Nephron (organoid): ENCODE data around the gene GPR63.

ENCODE experiments used
- H3K27ac Mint-ChIP-seq, 3 experiments: 2 replicates each; pipeline ENCODE4 v1.8.0; 2020; ENCODE audit warnings: mixed read lengths in 3 of 3, mild to moderate bottlenecking in 2 of 3, moderate library complexity in 1 of 3
- H3K27me3 Mint-ChIP-seq: 2 replicates; pipeline ENCODE4 v1.8.0; 2021; ENCODE audit warnings: low read depth, mild to moderate bottlenecking, moderate library complexity, mixed read lengths
- H3K36me3 Mint-ChIP-seq: 2 replicates; pipeline ENCODE4 v1.8.0; 2020; ENCODE audit warnings: low read depth, mixed read lengths
- H3K4me1 Mint-ChIP-seq: 2 replicates; pipeline ENCODE4 v1.8.0; 2020; ENCODE audit warnings: mixed read lengths
- H3K4me3 Mint-ChIP-seq, 3 experiments: 2 replicates each; pipeline ENCODE4 v1.8.0; 2020; ENCODE audit warnings: mild to moderate bottlenecking in 3 of 3, mixed read lengths in 3 of 3, moderate library complexity in 2 of 3
- H3K9me3 Mint-ChIP-seq: 2 replicates; pipeline ENCODE4 v1.8.0; 2020; ENCODE audit warnings: mixed read lengths
- CTCF ChIP-seq, 3 experiments: fragments of 200-600 bp; sonication (generic); IDR thresholded peaks; one replicate each; pipeline ENCODE4 v1.5.0; 2021; ENCODE audit warnings: antibody characterized with exemption in 3 of 3; ENCODE audit not compliant: unreplicated experiment in 3 of 3

The GPR63 gene

GRCh38 chr6:96784650-96785049 lies 52.6 kb downstream of the GPR63 start:
- H3K4me1 Mint-ChIP-seq, result peaks cover 20% of the 10 kb centered on the region
- no peak for TF ChIP-seq CTCF (IDR thresholded peaks at IDR 0.05; ENCODE audit: unreplicated experiment in 3 of 3)
- H3K9me3 Mint-ChIP-seq, result no peaks in the 10 kb centered on the region
- H3K4me3 Mint-ChIP-seq, result no peak overlapping the region
- no peaks in the 10 kb centered on the region for H3K27me3 Mint-ChIP-seq
- H3K27ac Mint-ChIP-seq, result no peak overlapping the region
- no peaks in the 10 kb centered on the region for H3K36me3 Mint-ChIP-seq

- Mint-ChIP-seq H3K36me3 (no peaks in the 10 kb centered on the region), H3K9me3 (peaks cover 4% of the 10 kb centered on the region), H3K4me1 (peaks cover 20% of the 10 kb centered on the region), H3K27me3 (no peaks in the 10 kb centered on the region), H3K4me3 (no peak overlapping the region), H3K27ac (no peak overlapping the region)
- TF ChIP-seq CTCF (IDR thresholded peaks at IDR 0.05; ENCODE audit: unreplicated experiment in 3 of 3), result no peak
These were observed 54.0 kb downstream of the GPR63 start for GRCh38 chr6:96783307-96783706.

GRCh38 chr6:96781557-96781956 lies 55.7 kb downstream of the GPR63 start:
- Mint-ChIP-seq H3K27me3 (no peaks in the 10 kb centered on the region), H3K4me3 (no peak overlapping the region), H3K27ac (no peak overlapping the region), H3K4me1 (peaks cover 20% of the 10 kb centered on the region), H3K36me3 (no peaks in the 10 kb centered on the region), H3K9me3 (peaks cover 4% of the 10 kb centered on the region)
- no peak for TF ChIP-seq CTCF (IDR thresholded peaks at IDR 0.05; ENCODE audit: unreplicated experiment in 3 of 3)

- H3K27ac Mint-ChIP-seq, result no peak overlapping the region
- no peaks in the 10 kb centered on the region for H3K36me3 Mint-ChIP-seq
- TF ChIP-seq CTCF (IDR thresholded peaks at IDR 0.05; ENCODE audit: unreplicated experiment in 3 of 3), result no peak
- no peaks in the 10 kb centered on the region for H3K4me1 Mint-ChIP-seq
- H3K4me3 Mint-ChIP-seq, result no peak overlapping the region
- no peaks in the 10 kb centered on the region for H3K27me3 Mint-ChIP-seq
- peaks cover 5% of the 10 kb centered on the region for H3K9me3 Mint-ChIP-seq
These were observed 60.2 kb downstream of the GPR63 start for GRCh38 chr6:96777113-96777512.

- no peak overlapping the region for H3K4me3 Mint-ChIP-seq
- H3K27me3 Mint-ChIP-seq, result no peaks in the 10 kb centered on the region
- H3K4me1 Mint-ChIP-seq, result no peaks in the 10 kb centered on the region
- H3K36me3 Mint-ChIP-seq, result no peaks in the 10 kb centered on the region
- H3K27ac Mint-ChIP-seq, result no peak overlapping the region
- H3K9me3 Mint-ChIP-seq, result peaks cover 12% of the 10 kb centered on the region
- TF ChIP-seq CTCF (IDR thresholded peaks at IDR 0.05; ENCODE audit: unreplicated experiment in 3 of 3), result no peak
These were observed 61.4 kb downstream of the GPR63 start for GRCh38 chr6:96775727-96776400.

- Mint-ChIP-seq H3K27ac (no peak overlapping the region), H3K36me3 (no peaks in the 10 kb centered on the region)
- TF ChIP-seq CTCF (IDR thresholded peaks at IDR 0.05; ENCODE audit: unreplicated experiment in 3 of 3), result no peak
These were observed 70.5 kb downstream of the GPR63 start for GRCh38 chr6:96766769-96767168.

More at GRCh38 chr6:96766769-96767168, 70.5 kb downstream of the GPR63 start:
- Mint-ChIP-seq H3K27me3 (no peaks in the 10 kb centered on the region), H3K4me3 (no peak overlapping the region), H3K9me3 (peaks cover 9% of the 10 kb centered on the region), H3K4me1 (no peaks in the 10 kb centered on the region)
